Right lobe of liver (tissue), 6 donors: ENCODE measurements around the gene SOX21. TPM values are rescaled to one million over a fixed set of nuclear protein-coding genes. Genes with fewer than 3 reads are reported as not detected.
"Not testable (repeated sequence)": the region's sequence is repeated elsewhere in the genome, so short reads cannot be mapped to it uniquely, and the experiment has no call there.

Experiments used
- ATAC-seq, 4 donors: fragments of 200-7000 bp; cut with Tn5 transposase; one replicate each; pipeline ENCODE4 v1.9.1; 2020; ENCODE audit warnings: mild to moderate bottlenecking in 4 of 4, moderate library complexity in 4 of 4
- DNase-seq, 3 donors: peaks; one replicate each; pipeline ENCODE4 v3.0.0-alpha.2; 2020
- H3K27ac ChIP-seq, 3 donors: fragments of 200-600 bp; one replicate each; pipeline ENCODE4 v1.8.0; 2022
- H3K27me3 ChIP-seq, 2 donors: fragments of 200-600 bp; one replicate each; pipeline ENCODE4 v1.8.0; 2022
- H3K36me3 ChIP-seq, 4 donors: fragments of 200-600 bp; sonication (generic) in 1 of 4; one replicate each; pipeline versions ENCODE4 v1.5.1 to v1.8.0; 2017 to 2022; ENCODE audit warnings: control low read depth in 1 of 4
- H3K4me1 ChIP-seq, 4 donors: fragments of 200-600 bp; sonication (generic) in 1 of 4; one replicate each; pipeline versions ENCODE4 v1.5.1 to v1.8.0; 2017 to 2022; ENCODE audit warnings: control low read depth in 1 of 4
- H3K4me3 ChIP-seq, 3 donors: fragments of 200-600 bp; one replicate each; pipeline ENCODE4 v1.8.0; 2022
- H3K9me3 ChIP-seq, 4 donors: fragments of 200-600 bp; sonication (generic) in 1 of 4; one replicate each; pipeline versions ENCODE4 v1.5.1 to v1.8.0; 2017 to 2022; ENCODE audit warnings: control low read depth in 1 of 4
- POLR2A ChIP-seq: fragments of 450-650 bp; IDR thresholded peaks from one replicate; pipeline ENCODE4 v1.6.1; 2017; ENCODE audit warnings: antibody characterized with exemption, mild to moderate bottlenecking
- WGBS: methylation state at CpG from one replicate; pipeline ENCODE4 v1.1.6; 2018; ENCODE audit warnings: low coverage, low lambda C conversion rate; ENCODE audit not compliant: insufficient coverage; ENCODE audit errors: missing lambda C conversion rate; 5-methylcytosine and 5-hydroxymethylcytosine counted together
- intact Hi-C, 2 donors: fragments of 100-400 bp; cut with DNase I; formaldehyde crosslinking; loops; one replicate each; pipeline versions ENCODE4 v1.11.2 to v1.14.1; 2022
- total RNA-seq, 6 experiments: library from RNA; depleted of rRNA in 2 of 6; stranded (reverse); fragments of >200 nt in 2 of 6; fragmentation: NEBNext Ultra II Directional in 3 of 6; extraction: Animal tissue kit (Norgen Biotek cat#: 25700) in 3 of 6; gene quantifications; one replicate each; pipeline versions ENCODE4 v1.1.0 to v1.2.4, GENCODE V29; 2016 to 2023
- TF ChIP-seq, protein P1 (sequence below), 4 donors: fragments of 200-600 bp in 3 of 4; fragments of 450-650 bp in 1 of 4; IDR thresholded peaks; one replicate each; pipeline versions ENCODE4 v1.5.1 to v1.8.0; 2016 to 2022; ENCODE audit warnings: antibody characterized with exemption in 4 of 4, mild to moderate bottlenecking in 2 of 4
- donor health status: DM: no; HTN: yes; CAD: no.
- donor health status: DM: no; HTN: no; CAD: no.
- donor health status: DM: no; HTN: no; CAD: no.
- donor health status: DM: no; HTN: yes; CAD: no.
- donor health status: DM: no; HTN: yes; CAD: no.

The SOX21 gene
- total RNA-seq, 6 experiments from 2014 or later = not detected

DNA sequence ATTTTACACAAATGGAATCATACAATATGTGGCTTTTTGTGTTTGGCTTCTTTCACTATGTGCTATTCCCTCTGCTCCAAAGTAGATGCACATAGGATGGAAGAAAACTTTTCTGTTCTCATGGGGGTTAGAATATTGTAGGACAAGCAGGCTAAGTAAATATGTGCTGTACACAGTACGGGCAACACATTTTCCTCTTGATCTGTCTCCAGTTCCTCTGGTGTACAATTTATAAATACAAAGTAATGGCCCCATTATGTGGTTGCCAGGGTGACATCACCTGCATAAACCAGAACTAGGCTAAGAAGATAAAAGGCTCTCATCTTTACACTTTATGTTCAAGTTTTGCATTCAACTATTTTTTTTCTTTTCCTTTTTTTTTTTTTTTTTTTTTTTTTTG lies 41.0 kb upstream of the SOX21 start:
- no peak for ATAC-seq

DNA sequence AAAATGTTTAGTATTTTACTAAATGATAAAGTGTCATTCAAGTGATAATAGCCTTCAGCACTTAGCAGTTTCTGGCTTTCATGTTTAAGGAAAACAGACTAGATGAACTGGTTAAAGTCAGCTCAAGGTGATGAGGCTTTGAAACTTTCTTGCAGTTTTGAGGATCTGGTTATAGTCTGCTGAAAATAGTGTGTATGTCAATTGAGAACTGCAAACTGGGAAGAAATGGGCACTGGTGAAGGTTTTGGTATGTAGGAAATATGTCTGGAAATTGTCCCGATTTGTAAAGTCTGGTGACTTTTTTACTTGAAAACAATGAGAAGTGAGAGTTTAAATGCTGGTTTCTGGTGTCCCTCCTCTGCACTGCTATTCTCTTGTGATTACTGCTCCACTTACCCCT lies 36.8 kb upstream of the SOX21 start:
- TF ChIP-seq, protein P1, sequence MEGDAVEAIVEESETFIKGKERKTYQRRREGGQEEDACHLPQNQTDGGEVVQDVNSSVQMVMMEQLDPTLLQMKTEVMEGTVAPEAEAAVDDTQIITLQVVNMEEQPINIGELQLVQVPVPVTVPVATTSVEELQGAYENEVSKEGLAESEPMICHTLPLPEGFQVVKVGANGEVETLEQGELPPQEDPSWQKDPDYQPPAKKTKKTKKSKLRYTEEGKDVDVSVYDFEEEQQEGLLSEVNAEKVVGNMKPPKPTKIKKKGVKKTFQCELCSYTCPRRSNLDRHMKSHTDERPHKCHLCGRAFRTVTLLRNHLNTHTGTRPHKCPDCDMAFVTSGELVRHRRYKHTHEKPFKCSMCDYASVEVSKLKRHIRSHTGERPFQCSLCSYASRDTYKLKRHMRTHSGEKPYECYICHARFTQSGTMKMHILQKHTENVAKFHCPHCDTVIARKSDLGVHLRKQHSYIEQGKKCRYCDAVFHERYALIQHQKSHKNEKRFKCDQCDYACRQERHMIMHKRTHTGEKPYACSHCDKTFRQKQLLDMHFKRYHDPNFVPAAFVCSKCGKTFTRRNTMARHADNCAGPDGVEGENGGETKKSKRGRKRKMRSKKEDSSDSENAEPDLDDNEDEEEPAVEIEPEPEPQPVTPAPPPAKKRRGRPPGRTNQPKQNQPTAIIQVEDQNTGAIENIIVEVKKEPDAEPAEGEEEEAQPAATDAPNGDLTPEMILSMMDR (IDR thresholded peaks at IDR 0.05) = no peak
- TF ChIP-seq POLR2A = no peak
- 70% methylated on average over 1 of the region's 1 CpG for WGBS
- ATAC-seq = no peak
- no peaks in the 10 kb centered on the region for H3K36me3 ChIP-seq
- no peak overlapping the region for H3K4me3 ChIP-seq
- H3K27me3 ChIP-seq = no peaks in the 10 kb centered on the region
- no peak for DNase-seq
- H3K27ac ChIP-seq = no peak overlapping the region
- intact Hi-C loops = no loop called here
- H3K4me1 ChIP-seq = no peaks in the 10 kb centered on the region
- no peaks in the 10 kb centered on the region for H3K9me3 ChIP-seq

More for the DNA sequence above, 41.0 kb upstream of the SOX21 start:
- no peak for DNase-seq
- Histone ChIP-seq H3K9me3 (no peaks in the 10 kb centered on the region), H3K36me3 (no peaks in the 10 kb centered on the region), H3K4me1 (no peaks in the 10 kb centered on the region), H3K27me3 (no peaks in the 10 kb centered on the region), H3K4me3 (no peak overlapping the region), H3K27ac (no peak overlapping the region)
- WGBS = 46% methylated on average over 1 of the region's 1 CpG
- intact Hi-C loops = no loop called here
- TF ChIP-seq, protein P1 (IDR thresholded peaks at IDR 0.05) = no peak
- TF ChIP-seq POLR2A = no peak

GRCh38 chr13:94739235-94739634 lies 26.9 kb upstream of the SOX21 start:
- Histone ChIP-seq H3K4me3 (no peak overlapping the region), H3K36me3 (no peaks in the 10 kb centered on the region), H3K27ac (no peak overlapping the region), H3K27me3 (no peaks in the 10 kb centered on the region), H3K9me3 (no peaks in the 10 kb centered on the region), H3K4me1 (no peaks in the 10 kb centered on the region)
- DNase-seq = no peak
- no peak for TF ChIP-seq POLR2A
- TF ChIP-seq, protein P1 (IDR thresholded peaks at IDR 0.05) = no peak
- 63% methylated on average over 4 of the region's 4 CpGs for WGBS
- intact Hi-C loops = no loop called here
- ATAC-seq = no peak

GRCh38 chr13:94731028-94731427 lies 18.7 kb upstream of the SOX21 start:
- Histone ChIP-seq H3K9me3 (no peaks in the 10 kb centered on the region), H3K4me3 (no peak overlapping the region), H3K27ac (no peak overlapping the region), H3K27me3 (no peaks in the 10 kb centered on the region), H3K4me1 (no peaks in the 10 kb centered on the region), H3K36me3 (no peaks in the 10 kb centered on the region)
- ATAC-seq = no peak
- 97% methylated on average over 3 of the region's 3 CpGs for WGBS
- TF ChIP-seq POLR2A = no peak
- TF ChIP-seq, protein P1 (IDR thresholded peaks at IDR 0.05) = no peak
- intact Hi-C loops = no loop called here
- DNase-seq = no peak

- H3K27me3 ChIP-seq, intact Hi-C loops, H3K9me3 ChIP-seq, H3K27ac ChIP-seq, H3K36me3 ChIP-seq, H3K4me3 ChIP-seq, DNase-seq, H3K4me1 ChIP-seq, ATAC-seq: not testable (repeated sequence)
- WGBS = no CpG with 5 or more reads among the region's 1 CpG
Observed at GRCh38 chr13:94729941-94730340, 17.6 kb upstream of the SOX21 start.
